K562 (cell line): ENCODE measurements around the gene AMBRA1. TPM values are rescaled to one million over a fixed set of nuclear protein-coding genes. Genes with fewer than 3 reads are reported as not detected.
A peak's percentile ranks its signal among the peaks of the same experiment; 100 is the strongest.

Experiments used
- CCNT2 ChIP-seq: IDR thresholded peaks from 2 replicates; pipeline ENCODE4 v1.6.1; 2011; ENCODE audit warnings: borderline replicate concordance, low read depth, mild to moderate bottlenecking, moderate library complexity, mixed read lengths, low read length; ENCODE audit not compliant: insufficient read length; ENCODE audit errors: extremely low read depth
- GATA2 ChIP-seq: sonication (generic); formaldehyde crosslinking; IDR thresholded peaks from 2 replicates; pipeline ENCODE4 v1.4.0; 2020; ENCODE audit warnings: mild to moderate bottlenecking, missing genetic modification reagents
- GATAD2A ChIP-seq: fragments of 450-650 bp; IDR thresholded peaks from 2 replicates; pipeline ENCODE4 v1.6.1; 2017
- KAT7 ChIP-seq: sonication (generic); formaldehyde crosslinking; IDR thresholded peaks from 2 replicates; pipeline ENCODE4 v1.8.0; 2022; ENCODE audit warnings: missing genetic modification reagents, mild to moderate bottlenecking, borderline replicate concordance
- KLF6 ChIP-seq: fragments of 250-450 bp; sonication (Bioruptor Pico); IDR thresholded peaks from 2 replicates; pipeline ENCODE4 v1.4.0; 2020; ENCODE audit warnings: mild to moderate bottlenecking, moderate library complexity, borderline replicate concordance
- MCM3 ChIP-seq: fragments of 450-650 bp; IDR thresholded peaks from 2 replicates; pipeline ENCODE4 v1.6.1; 2016
- NKRF ChIP-seq: fragments of 450-650 bp; IDR thresholded peaks from 2 replicates; pipeline ENCODE4 v1.6.1; 2016; ENCODE audit warnings: borderline replicate concordance
- PHF8 ChIP-seq: fragments of 200-600 bp; sonication (generic); IDR thresholded peaks from 2 replicates; pipeline ENCODE4 v1.6.1; 2012; ENCODE audit warnings: mixed run types, mild to moderate bottlenecking, inconsistent platforms, low read length, moderate library complexity, borderline replicate concordance
- PTBP1 ChIP-seq: fragments of 200-400 bp; formaldehyde crosslinking; IDR thresholded peaks from 2 replicates; pipeline ENCODE4 v1.6.1; 2017; ENCODE audit warnings: low read depth, low read length
- RBM34 ChIP-seq: fragments of 200-400 bp; formaldehyde crosslinking; IDR thresholded peaks from 2 replicates; pipeline ENCODE4 v1.6.1; 2018; ENCODE audit warnings: low read length, borderline replicate concordance; ENCODE audit not compliant: insufficient read depth
- SMAD4 ChIP-seq: fragments of 250-450 bp; sonication (Bioruptor Pico); conservative IDR thresholded peaks from 2 replicates; pipeline ENCODE4 v1.8.0; 2021; ENCODE audit warnings: inconsistent platforms, mild to moderate bottlenecking, moderate library complexity
- TBP ChIP-seq: optimal IDR thresholded peaks from 2 replicates; pipeline ENCODE3; 2011; ENCODE audit warnings: low read depth, low read length, improper control_type of control experiment
- TFAP4 ChIP-seq: sonication (generic); formaldehyde crosslinking; IDR thresholded peaks from 2 replicates; pipeline ENCODE4 v1.8.0; 2022; ENCODE audit warnings: missing genetic modification reagents, mild to moderate bottlenecking, moderate library complexity, borderline replicate concordance
- YY1 ChIP-seq, 3 experiments: IDR thresholded peaks; 2 replicates each; pipeline ENCODE4 v1.6.1; 2011; ENCODE audit warnings: low read length in 2 of 3, mild to moderate bottlenecking in 2 of 3, moderate library complexity in 2 of 3, borderline replicate concordance in 1 of 3, control low read depth in 1 of 3, low read depth in 1 of 3; ENCODE audit not compliant: insufficient read depth in 3 of 3, insufficient replicate concordance in 2 of 3, control insufficient read depth in 1 of 3, insufficient read length in 1 of 3; ENCODE audit errors: extremely low read depth in 1 of 3
- ZBTB11 ChIP-seq, 3 experiments: fragments of 200-800 bp in 1 of 3; fragments of 250-450 bp in 1 of 3; fragments of 450-650 bp in 1 of 3; sonication (Bioruptor Pico) in 1 of 3; sonication (Bioruptor generic) in 1 of 3; formaldehyde crosslinking in 1 of 3; IDR thresholded peaks; 2 replicates each; pipeline versions ENCODE4 v1.6.1 to v1.8.0; 2016 to 2022; ENCODE audit warnings: mild to moderate bottlenecking in 2 of 3, missing genetic modification characterization in 2 of 3, missing compliant biosample characterization in 1 of 3, moderate library complexity in 1 of 3
- ZBTB9 ChIP-seq: fragments of 450-650 bp; formaldehyde crosslinking; IDR thresholded peaks from 2 replicates; pipeline ENCODE4 v1.4.0; 2020; ENCODE audit warnings: mild to moderate bottlenecking, moderate library complexity
- ZNF589 ChIP-seq: fragments of 200-800 bp; sonication (Bioruptor generic); IDR thresholded peaks from 2 replicates; pipeline ENCODE4 v1.6.1; 2016; ENCODE audit warnings: low read depth, missing genetic modification characterization, missing compliant biosample characterization
- polyA plus RNA-seq, 8 experiments: library from polyadenylated mRNA; depleted of rRNA in 4 of 8; stranded (reverse) in 5 of 8; unstranded in 3 of 8; fragments of >200 nt; fragmentation: Nextera tagmentation in 2 of 8; fragmentation: Illumina TruSeq in 1 of 8; extraction: Ambion mirVana in 2 of 8; extraction: Trizol in 1 of 8; gene quantifications; 2 replicates each; pipeline versions ENCODE4 v1.2.1 to v1.2.3, GENCODE V29; 2011 to 2014; ENCODE audit warnings: inconsistent platforms in 1 of 8, missing spikeins in 1 of 8
- total RNA-seq, 7 experiments: library from RNA; depleted of rRNA in 6 of 7; stranded (reverse); fragments of >200 nt in 6 of 7; fragmentation: Illumina TruSeq in 2 of 7; extraction: Trizol in 2 of 7; gene quantifications; 2 replicates each; pipeline versions ENCODE4 v1.2.1 to v1.2.3, GENCODE V29; 2011 to 2021; ENCODE audit warnings: low replicate concordance in 1 of 7

The AMBRA1 gene
- total and polyA plus RNA-seq, 9 of the 15 experiments (the other 6 are each of a cell fraction or from before 2014, with no cell fraction given), result 0.15 to 24.5 (median 13.0) TPM

GRCh38 chr11:46381819-46382645 is 211.8 kb downstream of the AMBRA1 start (continued):
- TF ChIP-seq ZNF589 (CRISPR knock-in tag) (no peak), YY1 (IDR thresholded peaks at IDR 0.05; ENCODE audit: borderline replicate concordance in 1 of 3, control insufficient read depth in 1 of 3, extremely low read depth in 1 of 3, insufficient read depth in 3 of 3, insufficient read length in 1 of 3, insufficient replicate concordance in 2 of 3, low read depth in 1 of 3, low read length in 2 of 3) (peak in 1 of 3 experiments; percentile 5), SMAD4 (CRISPR knock-in tag) (0 out of 2 replicates have a peak, but pooled peaks have one; percentile 38), RBM34 (no peak), ZBTB11 (CRISPR knock-in tag; IDR thresholded peaks at IDR 0.05) (no peak), NKRF (peak; percentile 48; the same call in 1 of the 2 replicates), PTBP1 (no peak), KAT7 (CRISPR knock-in tag) (peak; percentile 62; the same call in 1 of the 2 replicates), TBP (peak; percentile 46), TFAP4 (CRISPR knock-in tag) (peak; percentile 39; the same call in 1 of the 2 replicates), PHF8 (peak; percentile 41; the same call in 1 of the 2 replicates), GATA2 (CRISPR knock-in tag) (no peak), CCNT2 (peak; percentile 38), MCM3 (no peak), ZBTB9 (CRISPR knock-in tag) (no peak), GATAD2A (peak; percentile 47; the same call in 1 of the 2 replicates), KLF6 (no peak)
